Smooth muscle cell (in vitro differentiated cells): ENCODE measurements around the gene HSPG2. TPM values are rescaled to one million over a fixed set of nuclear protein-coding genes. Genes with fewer than 3 reads are reported as not detected.

Source experiments
- DNase-seq: peaks from one replicate; lab custom pipeline; 2025; ENCODE audit not compliant: unreplicated experiment; lab: John Stamatoyannopoulos, UW
- H2AFZ ChIP-seq: fragments of 200-600 bp; sonication (generic); 2 replicates; pipeline ENCODE4 v1.6.0; 2016; ENCODE audit warnings: antibody characterized with exemption, low read depth, mild to moderate bottlenecking
- H3F3A ChIP-seq: fragments of 200-600 bp; sonication (generic); 2 replicates; pipeline ENCODE4 v1.6.0; 2017; ENCODE audit warnings: antibody characterized with exemption, low read depth
- H3K27ac ChIP-seq: fragments of 200-600 bp; sonication (generic); 2 replicates; pipeline ENCODE4 v1.5.1; 2016; ENCODE audit warnings: low read depth, mild to moderate bottlenecking
- H3K27me3 ChIP-seq: fragments of 200-600 bp; sonication (generic); 2 replicates; pipeline ENCODE4 v1.6.1; 2016; ENCODE audit warnings: low read depth, mild to moderate bottlenecking
- H3K36me3 ChIP-seq: fragments of 200-600 bp; sonication (generic); 2 replicates; pipeline ENCODE4 v1.5.1; 2016; ENCODE audit warnings: low read depth
- H3K4me1 ChIP-seq: fragments of 200-600 bp; sonication (generic); 2 replicates; pipeline ENCODE4 v1.5.1; 2016; ENCODE audit warnings: low read depth
- H3K4me2 ChIP-seq: fragments of 200-600 bp; sonication (generic); 2 replicates; pipeline ENCODE4 v1.6.0; 2016; ENCODE audit warnings: mild to moderate bottlenecking
- H3K4me3 ChIP-seq: fragments of 200-600 bp; sonication (generic); 2 replicates; pipeline ENCODE4 v1.5.1; 2016; ENCODE audit warnings: mild to moderate bottlenecking
- H3K79me2 ChIP-seq: fragments of 200-600 bp; sonication (generic); 2 replicates; pipeline ENCODE4 v1.6.0; 2016; ENCODE audit warnings: low read depth, mild to moderate bottlenecking
- H3K9ac ChIP-seq: fragments of 200-600 bp; sonication (generic); 2 replicates; pipeline ENCODE4 v1.6.0; 2016; ENCODE audit warnings: low read depth
- H3K9me3 ChIP-seq: fragments of 200-600 bp; sonication (generic); replicated peaks from 2 replicates; pipeline ENCODE4 v1.5.1; 2016; ENCODE audit warnings: low read depth
- H4K20me1 ChIP-seq: fragments of 200-600 bp; sonication (generic); 2 replicates; pipeline ENCODE4 v1.6.0; 2016; ENCODE audit warnings: low read depth
- WGBS: methylation state at CpG from one replicate; pipeline ENCODE4 v1.1.7; 2016; ENCODE audit warnings: low lambda C conversion rate; 5-methylcytosine and 5-hydroxymethylcytosine counted together
- polyA plus RNA-seq: library from polyadenylated mRNA; unstranded; fragments of >200 nt; fragmentation: Nextera tagmentation; extraction: Ambion mirVana; gene quantifications from 2 replicates; pipeline ENCODE4 v1.2.1, GENCODE V29; 2016
- total RNA-seq: library from RNA; depleted of rRNA; stranded (reverse); fragments of >200 nt; gene quantifications from 2 replicates; pipeline ENCODE4 v1.2.3, GENCODE V29; 2014
- TF ChIP-seq, protein P1 (sequence below): fragments of 200-600 bp; sonication (generic); IDR thresholded peaks from 2 replicates; pipeline ENCODE4 v1.5.1; 2017; ENCODE audit warnings: borderline replicate concordance, mild to moderate bottlenecking, antibody characterized with exemption; ENCODE audit not compliant: insufficient read depth, poor library complexity, severe bottlenecking

HSPG2 gene
- total and polyA plus RNA-seq, 2 experiments from 2014 or later = 40.7 to 46.7 TPM

DNA sequence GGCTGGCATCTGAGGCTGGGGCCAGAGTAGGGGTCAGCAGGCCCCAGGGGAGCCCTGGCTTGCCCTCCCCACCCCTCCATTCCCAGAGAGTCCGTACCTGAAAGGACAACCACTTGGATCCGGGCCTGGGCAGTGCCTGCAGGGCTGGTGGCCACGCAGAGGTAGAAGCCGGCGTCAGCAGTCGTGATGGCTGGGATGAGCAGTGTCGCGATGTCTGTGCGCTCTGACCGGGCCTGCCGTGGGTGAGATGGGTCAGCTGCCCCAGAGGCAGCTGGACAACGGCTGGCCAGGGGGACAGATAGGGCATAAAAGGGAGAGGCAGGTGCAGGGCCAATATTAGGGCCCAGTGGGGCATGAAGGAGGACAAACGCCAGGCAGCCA lies 82.4 kb downstream of the HSPG2 start:
- WGBS = 99% methylated on average over 13 of the region's 13 CpGs
- Histone ChIP-seq H3K4me2 (no peak overlapping the region), H3K79me2 (no peaks in the 10 kb centered on the region), H3K9ac (no peak overlapping the region), H3F3A (no peaks in the 10 kb centered on the region), H4K20me1 (peaks cover 5% of the 10 kb centered on the region), H3K4me3 (no peak overlapping the region), H3K36me3 (no peaks in the 10 kb centered on the region), H2AFZ (no peak overlapping the region), H3K27ac (no peak overlapping the region), H3K27me3 (no peaks in the 10 kb centered on the region), H3K9me3 (no peaks in the 10 kb centered on the region), H3K4me1 (no peaks in the 10 kb centered on the region)
- no peak for DNase-seq
- TF ChIP-seq, protein P1, sequence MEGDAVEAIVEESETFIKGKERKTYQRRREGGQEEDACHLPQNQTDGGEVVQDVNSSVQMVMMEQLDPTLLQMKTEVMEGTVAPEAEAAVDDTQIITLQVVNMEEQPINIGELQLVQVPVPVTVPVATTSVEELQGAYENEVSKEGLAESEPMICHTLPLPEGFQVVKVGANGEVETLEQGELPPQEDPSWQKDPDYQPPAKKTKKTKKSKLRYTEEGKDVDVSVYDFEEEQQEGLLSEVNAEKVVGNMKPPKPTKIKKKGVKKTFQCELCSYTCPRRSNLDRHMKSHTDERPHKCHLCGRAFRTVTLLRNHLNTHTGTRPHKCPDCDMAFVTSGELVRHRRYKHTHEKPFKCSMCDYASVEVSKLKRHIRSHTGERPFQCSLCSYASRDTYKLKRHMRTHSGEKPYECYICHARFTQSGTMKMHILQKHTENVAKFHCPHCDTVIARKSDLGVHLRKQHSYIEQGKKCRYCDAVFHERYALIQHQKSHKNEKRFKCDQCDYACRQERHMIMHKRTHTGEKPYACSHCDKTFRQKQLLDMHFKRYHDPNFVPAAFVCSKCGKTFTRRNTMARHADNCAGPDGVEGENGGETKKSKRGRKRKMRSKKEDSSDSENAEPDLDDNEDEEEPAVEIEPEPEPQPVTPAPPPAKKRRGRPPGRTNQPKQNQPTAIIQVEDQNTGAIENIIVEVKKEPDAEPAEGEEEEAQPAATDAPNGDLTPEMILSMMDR = no peak

DNA sequence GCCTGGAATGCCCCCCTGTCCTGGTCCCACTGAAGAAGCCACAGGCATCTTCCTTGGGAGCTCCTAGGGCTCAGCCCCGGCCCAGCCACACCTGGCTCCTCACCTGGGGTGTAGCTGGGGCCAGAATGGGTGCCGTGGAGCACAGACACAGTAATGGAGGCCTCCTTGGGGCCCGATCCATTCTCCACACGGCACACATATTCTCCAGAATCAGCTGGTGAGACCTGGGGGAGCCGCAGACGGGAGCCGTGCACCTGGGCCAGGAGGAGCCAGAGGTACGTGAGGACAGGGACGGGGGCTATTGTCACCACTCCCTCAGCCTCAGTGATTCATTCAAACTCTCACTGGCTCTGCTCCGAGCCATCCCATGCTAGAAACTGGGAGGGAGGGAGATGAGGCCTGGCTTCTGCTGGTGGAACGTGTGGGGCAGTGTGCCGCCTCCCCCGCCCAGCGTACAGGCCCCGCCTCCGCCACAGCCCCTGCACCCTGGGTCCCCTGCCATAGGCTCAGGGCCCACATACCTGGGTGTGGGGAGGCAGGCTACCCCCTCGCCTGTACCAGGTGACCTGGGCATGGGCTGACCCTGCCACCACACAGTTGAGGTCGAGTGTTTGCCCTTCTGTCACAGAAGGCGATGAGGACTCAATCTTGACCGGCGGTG lies 82.9 kb downstream of the HSPG2 start:
- H3K27me3 ChIP-seq = no peaks in the 10 kb centered on the region
- H4K20me1 ChIP-seq = peaks cover 5% of the 10 kb centered on the region
- no peak for DNase-seq
- H2AFZ ChIP-seq = no peak overlapping the region
- H3K4me1 ChIP-seq = no peaks in the 10 kb centered on the region
- H3K36me3 ChIP-seq = no peaks in the 10 kb centered on the region
- no peak overlapping the region for H3K4me3 ChIP-seq
- no peaks in the 10 kb centered on the region for H3K9me3 ChIP-seq
- H3K9ac ChIP-seq = no peak overlapping the region
- H3K4me2 ChIP-seq = no peak overlapping the region
- 97% methylated on average over 21 of the region's 21 CpGs for WGBS
- no peak overlapping the region for H3K27ac ChIP-seq
- TF ChIP-seq, protein P1 = no peak
- H3K79me2 ChIP-seq = no peaks in the 10 kb centered on the region
- H3F3A ChIP-seq = no peaks in the 10 kb centered on the region

DNA sequence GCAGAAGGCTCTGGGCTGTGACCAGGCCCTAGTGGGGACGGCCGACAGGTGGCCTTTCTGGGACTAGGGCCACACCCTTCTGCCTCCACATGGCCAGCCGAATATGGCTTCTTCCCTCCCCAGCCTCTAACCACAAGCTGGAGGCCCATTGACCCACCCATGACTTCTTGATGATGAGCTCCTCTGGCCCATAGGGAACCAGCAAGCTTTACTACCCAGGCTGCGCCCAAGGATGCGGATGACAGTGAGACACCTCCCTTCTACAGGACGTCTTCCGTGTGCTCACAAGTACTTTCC lies 84.0 kb downstream of the HSPG2 start:
- Histone ChIP-seq H3K27me3 (no peaks in the 10 kb centered on the region), H3K4me3 (no peak overlapping the region), H3K4me1 (no peaks in the 10 kb centered on the region), H3K9ac (no peak overlapping the region), H3F3A (no peaks in the 10 kb centered on the region), H2AFZ (no peak overlapping the region), H3K27ac (no peak overlapping the region), H4K20me1 (peaks cover 5% of the 10 kb centered on the region), H3K36me3 (no peaks in the 10 kb centered on the region), H3K79me2 (no peaks in the 10 kb centered on the region), H3K4me2 (no peak overlapping the region), H3K9me3 (no peaks in the 10 kb centered on the region)
- DNase-seq = no peak
- WGBS = 94% methylated on average over 7 of the region's 7 CpGs
- TF ChIP-seq, protein P1 = no peak

DNA sequence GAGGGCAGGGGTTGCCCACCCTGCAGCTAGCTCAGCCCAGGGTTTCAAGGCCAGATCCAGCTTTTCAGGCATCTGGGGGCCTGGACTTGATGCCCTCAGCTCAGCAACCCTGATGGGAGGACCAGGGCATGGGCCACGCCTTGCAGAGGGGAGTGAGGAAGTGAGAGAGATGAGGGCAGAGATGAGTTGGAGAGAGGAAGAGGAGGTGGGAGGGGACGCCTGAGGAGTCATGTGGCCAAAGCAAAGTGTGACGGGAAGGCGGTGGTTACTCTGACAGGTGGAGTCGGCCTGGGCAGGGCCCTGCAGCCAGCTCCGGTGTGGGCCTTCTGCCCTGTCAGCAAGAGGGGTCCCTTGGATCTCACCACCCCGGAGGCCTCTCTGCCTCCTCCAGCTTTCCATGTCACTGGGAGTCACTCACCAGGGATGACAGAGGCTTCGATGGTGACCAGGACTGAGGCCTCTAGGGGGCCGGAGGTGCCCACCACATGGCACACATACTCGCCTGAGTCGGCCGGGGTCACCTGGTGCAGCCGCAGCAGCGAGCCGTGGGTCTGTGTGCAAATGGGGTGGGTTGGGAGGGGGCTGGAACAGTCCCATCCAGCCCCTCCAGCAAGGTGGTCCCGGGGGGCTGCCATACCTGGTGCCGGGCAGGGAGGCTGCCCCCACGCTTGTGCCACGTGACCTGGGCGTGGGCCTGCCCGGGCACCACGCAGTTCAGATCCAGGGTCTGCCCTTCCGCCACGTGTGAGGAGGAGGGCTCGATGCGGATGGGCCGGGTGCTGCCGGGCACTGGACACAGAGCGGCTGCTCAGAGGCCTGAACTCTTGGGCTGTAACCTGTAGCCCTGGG lies 84.6 kb downstream of the HSPG2 start:
- Histone ChIP-seq H2AFZ (no peak overlapping the region), H3K9ac (no peak overlapping the region), H3K27me3 (no peaks in the 10 kb centered on the region), H3K9me3 (no peaks in the 10 kb centered on the region), H3K79me2 (no peaks in the 10 kb centered on the region), H4K20me1 (peaks cover 5% of the 10 kb centered on the region), H3K4me3 (no peak overlapping the region), H3K4me1 (no peaks in the 10 kb centered on the region), H3K4me2 (no peak overlapping the region), H3K27ac (no peak overlapping the region), H3F3A (no peaks in the 10 kb centered on the region), H3K36me3 (no peaks in the 10 kb centered on the region)
- WGBS = 94% methylated on average over 23 of the region's 29 CpGs
- DNase-seq = no peak
- TF ChIP-seq, protein P1 = no peak
